Fibroblast of pulmonary artery (primary cell): ENCODE data around the gene PMEL.

Source experiments
- DNase-seq: peaks from one replicate; pipeline ENCODE4 v3.0.0-alpha.2; 2010; ENCODE audit warnings: low read depth
- H3K4me3 ChIP-seq: replicated peaks from 2 replicates; pipeline ENCODE4 v1.5.1; 2011; ENCODE audit warnings: low read depth, mild to moderate bottlenecking, control low read depth, low read length, moderate library complexity
- CTCF ChIP-seq: IDR thresholded peaks from 2 replicates; pipeline ENCODE4 v1.5.1; 2011; ENCODE audit warnings: mild to moderate bottlenecking, control low read depth, low read length, inconsistent platforms; ENCODE audit errors: missing control alignments

The PMEL gene

DNA sequence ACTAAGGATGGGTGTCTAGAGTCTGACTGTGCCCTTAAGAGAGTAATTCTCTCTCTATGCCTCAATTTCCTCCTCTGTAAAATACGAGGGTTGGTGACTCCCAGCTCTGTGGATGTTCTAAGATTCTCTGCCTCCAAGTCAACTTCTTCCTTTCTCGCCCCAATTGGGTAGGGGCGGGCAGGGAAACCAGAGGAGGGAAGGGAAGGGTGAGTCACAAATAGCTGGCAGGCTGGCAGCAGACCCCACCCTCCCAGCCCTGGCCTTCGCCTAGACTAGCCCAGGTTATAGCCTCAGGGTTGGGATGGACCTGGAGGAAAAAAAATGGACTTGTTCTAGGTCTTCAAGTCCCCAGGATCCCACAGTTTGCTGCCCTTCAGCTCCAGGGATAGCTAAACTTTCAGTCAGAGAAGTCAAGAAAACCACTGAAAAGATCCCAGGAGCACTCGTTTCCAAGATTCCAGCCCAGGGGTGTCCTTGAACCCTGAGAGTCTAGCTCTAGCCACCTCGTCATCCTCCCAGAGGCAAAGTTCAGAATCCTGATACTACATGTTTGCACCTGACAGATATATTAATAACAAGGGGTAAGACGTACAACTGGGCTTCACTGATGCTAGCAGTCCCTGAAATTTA is 32.6 kb downstream of the PMEL start:
- no peak for TF ChIP-seq CTCF
- no peak for DNase-seq
- peak overlapping the region; percentile 68 for H3K4me3 ChIP-seq

- no peak for TF ChIP-seq CTCF
- peak; percentile 57 for DNase-seq
- peak overlapping the region; percentile 68 for H3K4me3 ChIP-seq
These were observed 33.3 kb downstream of the PMEL start for GRCh38 chr12:55932551-55932910.

GRCh38 chr12:55931780-55932550 is 33.9 kb downstream of the PMEL start:
- no peak for TF ChIP-seq CTCF
- peak overlapping the region; percentile 68 for H3K4me3 ChIP-seq
- peak; percentile 37 for DNase-seq

- DNase-seq = no peak
- TF ChIP-seq CTCF = no peak
- H3K4me3 ChIP-seq = peak overlapping the region; percentile 68
These were observed 34.5 kb downstream of the PMEL start for GRCh38 chr12:55931317-55931779.

DNA sequence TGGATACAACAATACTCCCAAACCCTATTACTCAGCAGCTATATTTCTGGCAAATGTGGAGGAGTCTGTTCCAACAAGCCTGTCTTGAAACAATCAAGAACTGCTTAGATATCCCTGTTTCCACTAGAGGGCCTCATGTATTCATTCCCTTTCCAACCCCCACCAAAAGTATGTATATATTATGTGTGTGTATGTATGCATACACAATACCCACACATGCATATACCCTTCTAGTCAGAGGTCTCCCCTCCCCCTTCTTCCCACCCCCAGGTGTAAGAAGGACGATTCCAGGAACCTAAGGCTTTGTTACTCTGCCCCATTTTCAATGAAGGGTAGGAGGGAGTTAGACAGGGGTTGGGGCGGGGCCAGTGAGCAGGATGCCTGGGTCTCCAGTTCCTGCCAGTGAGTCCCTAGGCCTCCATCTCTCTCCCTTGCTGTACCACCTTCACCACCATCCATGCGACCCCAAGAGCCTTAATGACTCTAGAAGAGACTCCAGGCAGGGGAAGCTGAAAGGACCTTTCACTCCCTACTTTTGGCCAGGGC is 35.0 kb downstream of the PMEL start, which contains the start of gene DGKA:
DGKA (plus strand) TSS at position 392 of the 546 bp plus-strand sequence. CDS start 5,342 bp downstream, outside the sequence.
- DNase-seq = peak; percentile 85
- peak within 1 kb of the TSS; percentile 68 for H3K4me3 ChIP-seq
- peak; percentile 73 for TF ChIP-seq CTCF

DNA sequence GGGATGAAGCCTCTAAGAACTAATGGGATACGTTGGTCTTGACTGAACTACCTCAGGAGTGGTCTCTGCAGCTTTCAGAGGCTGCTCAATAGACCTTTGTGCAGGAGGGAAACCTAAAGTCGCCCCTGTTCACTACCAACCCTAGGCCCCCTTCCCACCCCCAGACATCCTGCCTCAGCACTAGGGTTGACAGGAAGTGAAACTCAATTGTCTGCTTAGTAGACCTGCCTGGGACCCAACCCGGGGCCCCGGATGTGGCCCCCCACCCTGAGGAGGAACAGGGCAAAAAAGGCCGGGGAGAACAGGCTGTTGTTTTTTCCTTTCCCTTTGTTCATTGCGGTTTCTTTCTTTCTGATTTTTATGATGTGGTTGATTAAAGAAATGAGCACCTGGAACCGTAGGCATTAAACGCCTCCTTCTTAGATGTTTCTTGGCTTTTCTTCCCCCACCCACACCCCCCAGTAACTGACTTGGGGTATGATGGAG is 36.5 kb downstream of the PMEL start:
- no peak overlapping the region for H3K4me3 ChIP-seq
- DNase-seq = no peak
- no peak for TF ChIP-seq CTCF
